HG03196 (cell line): ENCODE results near the gene DICER1.

Experiments used
- ATAC-seq: cut with Tn5 transposase; IDR thresholded peaks from one replicate; pipeline ENCODE4 v1.9.1; 2021; ENCODE audit not compliant: unreplicated experiment

Gene DICER1

GRCh38 chr14:95061317-95062093 is 95.8 kb downstream of the DICER1 start:
- no peak for ATAC-seq

- no peak for ATAC-seq
These were observed 98.2 kb downstream of the DICER1 start for GRCh38 chr14:95059126-95059525.

GRCh38 chr14:95058491-95058890 is 98.8 kb downstream of the DICER1 start:
- no peak for ATAC-seq

- no peak for ATAC-seq
These were observed 99.5 kb downstream of the DICER1 start for GRCh38 chr14:95057851-95058250.

GRCh38 chr14:95057147-95057546 is 100.2 kb downstream of the DICER1 start:
- ATAC-seq = no peak

GRCh38 chr14:95056476-95056875 is 100.9 kb downstream of the DICER1 start:
- no peak for ATAC-seq

GRCh38 chr14:95055318-95055717 is 102.0 kb downstream of the DICER1 start:
- ATAC-seq = no peak

GRCh38 chr14:95054346-95055280 is 102.7 kb downstream of the DICER1 start:
- no peak for ATAC-seq

- no peak for ATAC-seq
These were observed 105.2 kb downstream of the DICER1 start for GRCh38 chr14:95052016-95052585.

- ATAC-seq = no peak
These were observed 107.4 kb downstream of the DICER1 start for GRCh38 chr14:95049952-95050351.

GRCh38 chr14:95048771-95049312 is 108.5 kb downstream of the DICER1 start:
- no peak for ATAC-seq

- no peak for ATAC-seq
These were observed 109.6 kb downstream of the DICER1 start for GRCh38 chr14:95047754-95048153.

- ATAC-seq = no peak
These were observed 110.3 kb downstream of the DICER1 start for GRCh38 chr14:95046711-95047681.

GRCh38 chr14:95045836-95046430 is 111.4 kb downstream of the DICER1 start:
- ATAC-seq = no peak

GRCh38 chr14:95045106-95045701 is 112.1 kb downstream of the DICER1 start:
- no peak for ATAC-seq

GRCh38 chr14:95044463-95045105 is 112.7 kb downstream of the DICER1 start:
- ATAC-seq = no peak

- no peak for ATAC-seq
These were observed 113.4 kb downstream of the DICER1 start for GRCh38 chr14:95043732-95044462.

GRCh38 chr14:95043314-95043713 is 114.0 kb downstream of the DICER1 start:
- ATAC-seq = no peak
